ENCODE measurements around the gene BBC3. TPM values are rescaled to one million over a fixed set of nuclear protein-coding genes. Genes with fewer than 3 reads are reported as not detected.
A peak's percentile ranks its signal among the peaks of the same experiment; 100 is the strongest.

Gene BBC3
- total RNA-seq, 6 experiments from 2014 or later: 1.8 to 8.0 (median 3.1) TPM

- Histone ChIP-seq H3K9me3 (no peaks in the 10 kb centered on the region), H3K27me3 (no peaks in the 10 kb centered on the region), H3K27ac (peak overlapping the region in 2 of 3 donors; percentile 83 to 88), H3K4me1 (peaks cover 0 to 17% (median 12%) of the 10 kb centered on the region in 4 donors), H3K4me3 (no peak overlapping the region), H3K36me3 (peaks cover 0 to 39% (median 12%) of the 10 kb centered on the region in 4 donors)
- ATAC-seq (no peak), DNase-seq (no peak)
- no peak for TF ChIP-seq POLR2A (IDR thresholded peaks at IDR 0.05)
- no peak for TF ChIP-seq CTCF (IDR thresholded peaks at IDR 0.05)
- WGBS (ENCODE audit: insufficient coverage, low coverage, low lambda C conversion rate, missing lambda C conversion rate): no CpG with 5 or more reads among the region's 9 CpGs
- intact Hi-C loops (cut with DNase I): no loop called here
Observed at GRCh38 chr19:47258434-47258833, 27.4 kb upstream of the BBC3 start.

GRCh38 chr19:47257411-47258169, 26.6 kb upstream of the BBC3 start:
- WGBS (ENCODE audit: insufficient coverage, low coverage, low lambda C conversion rate, missing lambda C conversion rate): 7% methylated on average over 18 of the region's 29 CpGs
- Histone ChIP-seq H3K9me3 (no peaks in the 10 kb centered on the region), H3K27me3 (no peaks in the 10 kb centered on the region), H3K36me3 (peaks cover 0 to 33% (median 12%) of the 10 kb centered on the region in 4 donors), H3K4me1 (peaks cover 0 to 17% (median 12%) of the 10 kb centered on the region in 4 donors), H3K4me3 (peak overlapping the region; percentile 38 to 55 (median 52)), H3K27ac (peak overlapping the region; percentile 83 to 88 (median 87))
- DNase-seq (no peak), ATAC-seq (no peak)
- intact Hi-C loops (cut with DNase I): no loop called here
- TF ChIP-seq POLR2A (IDR thresholded peaks at IDR 0.05): peak; percentile 78
- TF ChIP-seq CTCF (IDR thresholded peaks at IDR 0.05): no peak

DNA sequence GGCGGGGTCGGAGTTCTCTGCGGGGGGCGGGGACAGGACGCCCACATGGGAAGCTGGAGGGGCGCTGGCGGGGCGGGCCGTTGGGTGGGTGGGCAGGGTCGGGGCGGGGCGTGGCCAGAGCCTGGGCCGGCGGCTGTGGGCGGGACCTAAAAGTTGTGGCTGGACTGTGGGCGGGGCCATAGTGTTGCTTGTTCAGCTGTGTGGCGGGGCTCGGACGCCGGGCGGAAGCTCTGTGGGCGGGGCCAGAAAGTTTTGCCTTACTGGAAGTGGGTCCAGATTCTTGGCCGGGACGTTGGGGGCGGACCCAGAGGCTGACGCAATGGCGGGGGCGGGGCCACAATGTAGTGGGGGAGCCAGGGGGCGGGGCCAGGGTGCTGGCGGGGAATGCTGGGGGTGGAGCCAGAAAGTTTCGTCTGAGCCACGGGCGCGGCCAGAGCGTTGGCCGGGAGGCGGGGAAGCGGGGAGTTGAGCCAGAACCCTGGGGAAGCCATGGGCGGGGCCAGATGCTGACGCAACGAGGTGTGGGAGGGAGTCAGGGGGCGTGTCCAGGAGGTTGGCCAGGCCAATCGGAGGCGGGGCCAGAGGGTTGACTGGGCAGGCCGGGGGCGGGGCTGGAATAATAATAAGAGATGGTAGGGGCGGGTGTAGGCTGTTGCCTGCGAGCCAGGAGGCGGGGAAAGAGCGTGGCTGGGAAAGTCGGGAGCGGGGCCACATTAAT, 25.9 kb upstream of the BBC3 start:
- DNase-seq (peak; percentile 100), ATAC-seq (peak; percentile 79 to 88 (median 84))
- Histone ChIP-seq H3K27ac (peak overlapping the region; percentile 86 to 88 (median 87)), H3K36me3 (peaks cover 0 to 30% (median 12%) of the 10 kb centered on the region in 4 donors), H3K27me3 (no peaks in the 10 kb centered on the region), H3K4me3 (peak overlapping the region; percentile 43 to 62 (median 58)), H3K9me3 (no peaks in the 10 kb centered on the region), H3K4me1 (peaks cover 0 to 17% (median 12%) of the 10 kb centered on the region in 4 donors)
- WGBS (ENCODE audit: insufficient coverage, low coverage, low lambda C conversion rate, missing lambda C conversion rate): 0% methylated on average over 31 of the region's 52 CpGs
- TF ChIP-seq POLR2A (IDR thresholded peaks at IDR 0.05) (no peak), CTCF (IDR thresholded peaks at IDR 0.05) (no peak)
- intact Hi-C loops (cut with DNase I): no loop called here

DNA sequence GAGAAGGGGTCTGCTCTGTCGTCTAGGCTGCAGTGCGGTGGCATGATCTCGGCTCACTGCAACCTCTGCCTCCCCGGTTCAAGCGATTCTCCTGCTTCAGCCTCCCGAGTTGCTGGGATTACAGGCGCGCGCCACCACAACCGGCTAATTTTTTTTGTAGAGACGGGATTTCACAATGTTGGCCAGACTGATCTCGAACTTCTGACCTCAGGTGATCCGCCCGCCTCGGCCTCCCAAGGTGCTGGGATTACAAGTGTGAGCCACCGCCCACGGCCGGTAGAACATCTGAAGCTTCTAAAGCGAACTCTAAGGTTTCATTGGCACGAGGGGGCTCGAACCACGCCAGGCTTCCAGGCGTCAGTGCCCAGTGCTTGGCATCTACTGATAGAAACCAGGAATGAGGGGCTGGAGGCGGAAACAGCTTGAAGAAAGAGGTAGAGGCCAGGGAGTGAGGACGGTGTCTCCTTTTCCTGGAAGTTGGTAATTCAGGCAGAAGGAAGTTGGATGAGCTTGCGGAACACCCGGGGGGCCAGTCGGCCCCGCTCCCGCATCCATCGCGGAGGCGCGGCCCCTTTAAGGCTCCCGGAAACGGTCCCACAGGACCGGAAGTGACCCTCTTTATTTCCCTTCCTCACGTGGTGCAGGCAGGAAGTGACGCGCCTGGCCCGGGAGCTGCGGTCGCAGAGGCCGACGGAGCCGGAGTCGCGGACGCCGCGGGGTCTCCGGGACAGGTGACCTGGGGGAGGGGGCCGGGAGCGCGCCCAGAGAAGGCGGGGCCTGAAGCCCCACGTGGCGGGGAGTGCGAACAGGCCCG, 25.1 kb upstream of the BBC3 start, which contains the start of gene CCDC9:
Gene CCDC9, plus strand, starts transcription at position 647 of the 814 bp plus-strand sequence. CDS start 1,876 bp downstream, outside the sequence.
- peaks cover 0 to 27% (median 12%) of the 10 kb centered on the region in 4 donors for H3K36me3 ChIP-seq
- H3K9me3 ChIP-seq: no peaks in the 10 kb centered on the region
- H3K4me1 ChIP-seq: peaks cover 0 to 17% (median 12%) of the 10 kb centered on the region in 4 donors
- intact Hi-C loops (cut with DNase I): no loop called here
- TF ChIP-seq POLR2A (IDR thresholded peaks at IDR 0.05) (peak; percentile 92), CTCF (IDR thresholded peaks at IDR 0.05) (no peak)
- ATAC-seq (peak; percentile 41 to 55 (median 53)), DNase-seq (peak; percentile 97 to 98 (median 98))
- peak within 1 kb of the TSS; percentile 86 to 88 (median 87) for H3K27ac ChIP-seq
- 36% methylated on average over 22 of the region's 60 CpGs for WGBS (ENCODE audit: insufficient coverage, low coverage, low lambda C conversion rate, missing lambda C conversion rate)
- H3K4me3 ChIP-seq: peak within 1 kb of the TSS; percentile 43 to 62 (median 58)
- H3K27me3 ChIP-seq: no peaks in the 10 kb centered on the region

All from right lobe of liver (tissue), 6 donors.